GM18505 (cell line): Measurements from ENCODE around the gene SFMBT2.

Experiments used
- ATAC-seq: cut with Tn5 transposase; IDR thresholded peaks from one replicate; pipeline ENCODE4 v1.9.1; 2021; ENCODE audit not compliant: unreplicated experiment
- POLR2A ChIP-seq: IDR thresholded peaks from 4 replicates; pipeline ENCODE4 v1.6.1; 2011; ENCODE audit warnings: borderline replicate concordance; ENCODE audit not compliant: insufficient read depth, insufficient read length; ENCODE audit errors: extremely low read depth

SFMBT2 gene

DNA sequence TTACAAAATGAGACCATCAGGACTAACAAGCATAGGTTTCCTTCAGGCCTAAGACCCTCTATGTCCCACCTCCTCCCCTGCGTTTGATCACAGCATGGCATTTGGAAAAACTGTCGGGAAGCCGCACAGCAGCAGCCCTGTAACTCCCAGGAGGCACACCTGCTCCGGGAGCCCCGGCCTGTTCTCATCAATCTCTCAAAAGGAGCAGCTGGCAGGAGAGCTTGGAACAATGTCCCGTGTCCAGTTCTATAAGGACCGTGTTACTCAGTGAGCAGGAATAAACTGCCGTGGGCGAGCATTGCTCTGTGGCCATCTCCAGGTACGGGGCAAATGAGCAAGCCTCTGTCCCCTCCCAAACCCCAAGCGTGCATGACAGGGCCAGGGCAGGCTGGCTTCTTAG, 236.9 kb downstream of the SFMBT2 start:
- TF ChIP-seq POLR2A: no peak
- ATAC-seq: no peak

DNA sequence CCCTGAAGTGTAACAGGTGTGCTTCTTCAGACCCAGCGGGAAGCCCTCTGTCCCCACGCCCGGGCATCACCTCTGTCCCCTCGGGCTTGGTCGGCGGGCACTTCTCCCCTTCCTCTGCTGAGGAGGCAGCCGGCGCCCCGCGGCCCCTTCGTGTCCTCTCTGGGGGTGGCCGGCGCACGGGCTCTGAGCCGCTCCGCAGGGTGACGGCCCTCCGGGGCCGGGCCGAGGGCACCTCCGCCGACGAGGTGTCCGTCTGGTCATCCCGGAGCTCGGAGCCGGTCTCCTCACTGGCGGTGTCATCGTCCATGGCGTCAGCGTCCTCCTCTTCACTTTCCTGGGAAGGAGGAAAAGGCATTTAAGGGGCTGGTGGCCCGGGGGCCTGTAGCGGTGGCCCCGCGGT, 239.0 kb downstream of the SFMBT2 start:
- TF ChIP-seq POLR2A: no peak
- ATAC-seq: no peak

DNA sequence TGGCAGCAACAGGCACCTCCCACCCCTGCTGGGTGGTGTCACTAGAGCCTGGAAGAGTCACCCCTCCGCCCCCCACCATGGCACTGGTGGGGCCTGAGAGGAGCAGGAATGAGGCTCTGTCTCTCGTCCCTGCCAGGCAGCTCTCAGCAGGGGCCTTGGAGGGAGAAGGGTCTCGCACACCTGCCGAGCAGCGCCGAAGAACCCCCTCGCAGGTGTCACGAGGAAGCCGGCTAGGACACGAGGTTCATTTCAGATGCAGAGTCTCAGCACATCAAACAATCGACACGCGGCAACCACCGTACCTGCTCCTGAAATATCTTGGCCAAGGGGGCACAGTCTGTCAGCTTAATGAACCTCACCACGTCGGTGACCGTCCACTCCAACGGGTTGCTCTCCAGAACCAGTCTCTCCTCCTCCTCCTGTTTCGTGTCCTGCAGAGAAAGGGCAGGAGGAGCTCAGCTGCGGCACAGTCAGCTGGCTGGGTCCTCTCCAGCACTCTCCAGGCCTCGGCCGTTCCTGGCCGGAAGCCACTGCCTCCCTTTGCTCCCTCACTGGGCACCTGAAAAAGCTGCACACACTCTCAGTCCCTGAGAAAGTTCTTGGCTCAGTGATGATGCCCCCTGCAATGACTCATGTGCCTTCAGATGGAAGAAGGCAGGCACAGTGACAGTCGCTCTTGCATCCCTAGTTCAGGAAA, 240.1 kb downstream of the SFMBT2 start:
- TF ChIP-seq POLR2A: no peak
- no peak for ATAC-seq

DNA sequence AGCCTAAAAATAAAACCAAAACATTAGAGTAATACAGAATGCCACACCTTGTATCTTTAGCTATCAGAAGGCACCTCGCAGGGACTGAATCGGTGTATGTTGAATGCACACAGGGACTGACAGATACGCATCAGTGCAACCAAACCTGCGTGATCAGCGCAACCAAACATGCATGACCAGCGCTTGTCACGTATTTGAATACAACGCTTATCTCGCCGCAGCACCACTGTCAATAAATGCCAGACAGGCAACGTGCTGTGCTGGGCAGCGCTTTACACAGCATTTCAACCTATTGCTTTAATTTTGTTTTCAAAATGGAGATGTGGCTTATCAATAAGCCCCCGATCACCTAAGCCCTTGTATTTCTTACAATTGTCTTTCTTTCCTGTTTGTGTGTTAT, 242.4 kb downstream of the SFMBT2 start:
- no peak for TF ChIP-seq POLR2A
- ATAC-seq: no peak

DNA sequence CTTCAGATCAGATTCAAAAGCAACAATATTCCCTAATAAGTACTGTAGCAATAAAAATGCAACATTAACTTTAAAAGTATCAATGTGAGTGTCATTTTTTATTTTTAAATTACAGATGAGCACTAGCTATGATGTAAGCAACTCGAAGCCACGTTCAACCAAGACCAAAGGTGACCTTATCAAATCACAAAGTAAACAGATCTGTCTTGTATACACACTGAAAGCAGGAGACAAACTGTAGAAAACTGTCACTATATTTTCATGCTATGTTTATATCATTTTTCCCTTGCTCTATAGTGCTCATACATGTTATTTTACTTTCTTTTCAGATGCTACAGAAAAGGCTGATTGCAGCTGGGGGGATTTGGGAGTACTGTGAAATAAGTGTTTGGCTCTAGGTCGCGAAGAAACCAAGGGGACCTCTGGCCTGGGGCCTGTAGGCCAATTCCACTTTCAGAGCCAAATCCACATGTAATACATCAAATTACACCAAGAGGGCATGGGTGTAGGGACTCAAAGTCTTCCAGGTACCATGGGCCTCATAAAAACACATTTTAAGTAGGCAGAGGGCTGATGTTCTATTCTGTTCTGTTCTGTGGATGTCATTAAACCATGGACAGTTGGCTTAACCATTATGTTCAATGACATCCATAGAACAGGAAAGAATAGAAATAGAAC, 245.2 kb downstream of the SFMBT2 start:
- no peak for TF ChIP-seq POLR2A
- no peak for ATAC-seq

DNA sequence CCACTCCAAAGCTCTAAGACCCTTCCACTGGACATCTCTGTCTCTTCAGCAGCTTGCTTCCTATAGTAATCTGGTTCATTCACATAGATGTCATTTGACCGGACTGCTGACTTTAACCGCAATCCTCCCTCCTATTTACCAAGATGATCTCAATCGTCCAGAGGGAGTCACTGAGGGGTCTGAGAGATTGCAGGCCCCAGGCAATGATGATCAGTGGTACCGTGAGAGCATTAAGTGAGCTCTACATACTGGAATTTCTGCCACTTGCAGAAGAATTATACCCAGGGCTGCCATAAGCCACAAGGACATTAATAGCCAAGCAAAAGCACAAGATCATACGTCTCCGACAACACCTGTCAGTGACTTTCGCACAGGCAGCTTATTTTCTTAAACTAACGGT, 245.9 kb downstream of the SFMBT2 start:
- TF ChIP-seq POLR2A: no peak
- no peak for ATAC-seq

DNA sequence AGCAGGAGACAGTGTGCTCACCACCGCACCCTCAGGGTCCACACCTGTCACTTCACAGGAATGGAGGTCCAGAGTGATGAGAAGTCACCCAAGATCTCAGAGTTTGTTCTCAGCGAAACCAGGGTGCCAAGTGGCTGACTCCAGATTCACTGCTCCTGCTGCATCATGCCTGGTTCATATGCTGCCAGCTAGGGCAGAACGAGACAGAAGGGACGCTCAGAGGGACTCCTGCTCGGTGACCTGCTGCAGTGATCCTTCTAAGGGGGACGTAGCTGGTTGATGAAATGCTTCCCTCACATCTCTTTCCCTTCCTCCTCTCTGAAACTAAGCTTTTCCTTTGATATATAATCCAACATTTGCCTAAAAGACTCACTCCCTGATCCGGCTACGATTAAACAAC, 248.5 kb downstream of the SFMBT2 start:
- ATAC-seq: no peak

DNA sequence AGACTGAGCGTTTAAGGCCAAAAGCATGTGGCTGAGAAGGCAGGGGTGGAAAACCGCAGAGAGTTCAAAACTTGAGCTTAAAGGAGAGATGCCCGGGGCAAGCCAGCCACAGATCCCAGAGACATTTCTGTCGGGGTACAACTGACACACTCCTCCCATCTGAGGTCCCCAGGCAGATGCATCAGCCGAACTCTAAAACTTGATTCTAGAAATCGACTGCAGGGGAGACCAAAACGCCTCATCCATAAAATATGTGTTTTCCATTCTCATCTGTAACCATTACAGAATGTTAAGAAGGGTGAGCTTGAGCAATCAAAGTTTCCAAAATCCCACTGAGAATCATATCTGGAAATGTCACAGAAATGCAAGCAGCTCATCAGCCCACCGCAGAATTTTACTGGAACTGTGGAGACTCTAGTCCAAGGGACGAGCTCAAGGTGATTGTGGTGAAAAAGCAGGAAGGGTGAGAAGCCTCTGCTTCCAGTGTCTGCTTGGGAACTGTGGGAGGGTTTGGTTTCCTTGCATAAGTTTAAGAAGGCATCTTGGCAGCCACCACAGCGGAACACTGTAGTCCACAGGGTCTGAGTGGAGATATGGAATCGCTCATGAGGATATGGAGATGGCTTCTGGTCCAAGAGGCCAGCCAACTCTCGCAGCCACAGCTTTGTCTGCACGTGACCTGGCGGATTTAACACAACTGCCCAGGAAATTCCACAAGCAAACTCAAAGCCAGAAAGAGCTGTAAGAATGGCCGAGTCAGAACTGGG, 249.2 kb downstream of the SFMBT2 start:
- ATAC-seq: no peak
- no peak for TF ChIP-seq POLR2A

More for the DNA sequence above, 248.5 kb downstream of the SFMBT2 start:
- no peak for TF ChIP-seq POLR2A

DNA sequence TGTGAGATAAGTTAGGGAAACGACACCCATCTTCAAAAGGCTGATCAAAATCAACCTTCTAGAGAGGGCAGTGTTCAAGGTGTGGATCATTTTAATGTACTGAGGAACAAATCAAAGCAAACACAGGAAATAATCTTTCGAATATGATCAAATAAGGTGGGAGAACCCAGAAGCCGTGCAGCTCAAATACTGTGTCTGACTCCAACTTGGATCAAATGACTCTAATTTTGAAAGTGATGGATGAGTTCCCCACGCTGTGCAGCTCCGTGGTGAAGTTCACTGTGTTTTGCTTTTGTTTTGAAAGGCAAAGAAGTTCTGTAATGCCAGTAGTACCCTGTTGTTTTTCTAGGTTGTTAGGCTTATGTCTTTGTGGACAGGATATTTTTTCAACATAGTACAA, 250.9 kb downstream of the SFMBT2 start:
- no peak for TF ChIP-seq POLR2A
- no peak for ATAC-seq

DNA sequence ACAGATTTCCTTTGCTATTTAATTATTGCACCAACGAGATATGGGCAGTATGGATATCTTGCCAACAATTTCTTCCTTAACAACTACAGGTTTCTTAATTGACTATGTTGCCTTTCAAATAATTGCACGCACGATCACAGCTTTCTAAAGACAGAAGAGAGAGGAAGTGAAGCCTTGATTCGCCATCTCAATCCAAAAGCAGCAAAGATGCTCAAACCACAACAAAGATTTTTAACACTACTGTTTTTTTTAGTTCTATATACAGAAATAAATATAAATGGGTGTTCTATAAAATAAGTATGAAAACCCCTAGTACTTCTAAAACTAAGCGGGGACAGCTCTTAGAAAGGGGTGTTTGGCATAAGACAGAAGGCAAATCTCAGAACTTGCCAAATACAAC, 251.3 kb downstream of the SFMBT2 start:
- TF ChIP-seq POLR2A: no peak
- no peak for ATAC-seq

DNA sequence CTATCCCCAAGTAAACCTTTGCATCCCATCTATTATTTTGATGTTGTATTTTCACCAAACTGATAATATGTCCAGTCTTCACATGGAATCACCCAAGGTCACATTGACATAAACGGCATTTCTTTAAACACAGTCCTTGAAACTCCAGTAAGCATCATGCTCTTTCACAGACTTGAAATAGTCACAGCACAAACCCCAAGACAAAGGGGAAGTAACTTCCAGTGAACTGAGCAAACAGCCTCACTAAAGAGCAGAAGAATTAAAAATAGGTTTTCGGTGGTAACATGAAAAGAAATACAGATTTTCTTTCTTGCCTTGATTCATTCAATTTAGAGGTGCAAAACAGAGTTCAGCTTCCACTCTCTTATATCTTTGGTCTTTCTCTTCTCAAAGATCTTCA, 253.7 kb downstream of the SFMBT2 start:
- peak; percentile 59 for ATAC-seq
- no peak for TF ChIP-seq POLR2A

DNA sequence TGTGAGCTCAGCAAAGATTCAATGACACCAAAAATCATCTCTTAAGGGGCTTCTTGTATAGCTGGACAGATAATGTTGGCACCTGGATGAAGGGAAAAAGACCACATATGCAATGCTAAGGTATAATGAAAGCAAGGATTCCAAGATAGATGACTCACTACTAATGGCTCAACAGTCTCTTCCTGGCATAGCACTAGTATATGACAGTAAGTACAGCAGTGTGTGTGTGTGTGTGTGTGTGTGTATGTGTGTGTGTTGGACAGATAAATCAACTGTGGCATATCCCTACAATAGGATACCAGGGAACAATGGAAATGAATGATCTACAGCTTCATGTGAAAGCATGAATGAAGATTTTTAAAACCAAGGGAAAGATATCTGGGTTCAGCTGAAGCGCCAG, 257.1 kb downstream of the SFMBT2 start:
- no peak for TF ChIP-seq POLR2A
- no peak for ATAC-seq

DNA sequence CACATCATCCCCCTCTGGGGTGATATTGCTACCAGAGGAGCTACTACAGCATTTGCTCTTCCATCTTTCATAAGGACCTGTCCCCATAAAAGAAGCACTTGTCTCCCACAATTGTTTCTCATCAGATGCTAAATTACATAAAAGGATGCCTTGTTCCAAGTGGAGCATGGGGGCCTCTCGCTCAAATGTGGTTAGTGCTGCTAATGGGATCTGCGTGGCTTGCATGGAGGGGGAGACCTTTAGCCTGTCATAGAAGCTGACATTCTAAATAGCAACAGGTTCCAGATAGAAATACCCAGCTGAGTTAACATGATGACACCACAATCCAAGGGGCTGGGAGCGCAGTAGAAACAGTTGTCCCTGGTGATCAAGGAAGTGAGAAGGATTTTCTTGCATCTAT, 257.9 kb downstream of the SFMBT2 start:
- no peak for ATAC-seq
- no peak for TF ChIP-seq POLR2A

DNA sequence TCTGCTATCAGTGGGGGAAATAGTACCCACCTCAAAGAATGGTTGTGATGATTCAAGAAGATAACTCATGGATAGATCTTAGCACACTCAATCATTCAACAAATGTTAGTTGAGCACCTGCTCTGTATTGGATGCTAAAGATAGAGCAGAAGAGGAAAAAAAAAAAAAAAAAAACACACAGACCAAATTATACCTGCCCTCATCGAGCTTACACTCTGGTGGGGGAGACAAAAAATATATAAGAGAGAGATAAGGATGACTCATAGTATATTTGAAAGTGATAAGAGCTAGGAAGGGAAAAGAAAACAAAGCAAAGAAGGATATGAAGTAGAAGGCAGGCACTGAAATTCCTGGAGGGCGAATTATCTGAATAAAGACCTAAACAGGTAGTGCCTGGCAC, 258.5 kb downstream of the SFMBT2 start:
- no peak for TF ChIP-seq POLR2A
- ATAC-seq: no peak
